ENCODE results near the gene FAM72B.
"Not testable (repeated sequence)": the region's sequence is repeated elsewhere in the genome, so short reads cannot be mapped to it uniquely, and the experiment has no call there.

The FAM72B gene

DNA sequence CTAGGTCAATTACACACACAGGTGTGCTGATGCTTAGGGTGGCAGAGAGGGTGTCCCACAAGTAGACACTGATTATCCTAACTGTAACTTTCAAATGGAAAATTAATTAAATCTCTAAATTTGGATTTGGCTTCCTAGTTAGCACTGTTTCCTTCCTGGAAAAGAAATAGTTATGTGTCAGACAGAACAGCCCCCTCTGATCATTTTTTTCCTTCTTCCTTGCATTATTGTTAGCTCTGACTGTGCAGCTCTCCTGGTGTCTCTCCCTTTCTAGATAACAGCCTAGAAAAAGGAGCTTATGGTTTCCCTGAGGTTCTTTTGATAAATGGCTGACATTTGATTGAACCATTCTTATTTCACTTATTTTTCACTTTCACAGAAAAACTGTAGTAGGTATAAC, 31.4 kb downstream of the FAM72B start:
- not testable (repeated sequence) for DNase-seq (ENCODE audit: low read depth in 3 of 3)

DNA sequence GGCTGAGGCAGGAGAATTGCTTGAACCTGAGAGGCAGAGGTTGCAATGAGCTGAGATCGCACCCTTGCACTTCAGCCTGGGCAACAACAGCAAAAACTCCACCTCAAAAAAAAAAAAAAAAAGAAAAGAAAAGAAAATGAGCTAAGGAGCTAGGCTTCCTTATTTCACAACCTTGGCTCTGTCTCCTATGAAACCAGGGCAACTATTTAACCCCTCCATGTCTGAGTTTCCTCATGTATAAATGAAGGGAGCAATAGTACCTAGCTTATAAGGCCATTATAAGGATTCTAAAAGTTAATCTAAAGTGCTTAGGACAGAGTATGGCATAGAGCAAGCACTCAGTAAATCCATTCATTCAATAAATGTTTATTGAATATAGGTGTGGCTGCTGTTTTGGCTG, 32.8 kb downstream of the FAM72B start:
- not testable (repeated sequence) for DNase-seq (ENCODE audit: low read depth in 3 of 3)

GRCh38 chr1:121148489-121149190, 35.5 kb downstream of the FAM72B start:
- not testable (repeated sequence) for DNase-seq (ENCODE audit: low read depth in 3 of 3)

DNA sequence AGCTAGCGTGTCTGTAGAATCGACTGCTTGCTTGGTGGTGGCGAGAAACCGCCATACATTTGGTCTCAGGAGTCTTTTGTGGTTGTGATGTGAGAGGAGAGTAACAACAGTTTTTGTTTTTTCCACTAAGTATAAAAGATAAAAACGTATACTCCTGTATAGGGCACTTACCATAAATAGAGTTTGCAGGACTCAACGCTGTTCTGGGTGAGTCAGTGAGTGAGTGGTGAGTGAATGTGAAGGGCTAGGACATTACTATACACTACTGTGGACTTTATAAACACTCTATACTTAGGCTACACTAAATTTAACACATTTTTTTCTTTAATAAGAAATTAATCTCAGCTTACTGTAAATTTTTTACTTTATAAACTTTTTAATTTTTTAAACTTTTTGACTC, 43.7 kb downstream of the FAM72B start:
- not testable (repeated sequence) for DNase-seq (ENCODE audit: low read depth in 3 of 3)

DNA sequence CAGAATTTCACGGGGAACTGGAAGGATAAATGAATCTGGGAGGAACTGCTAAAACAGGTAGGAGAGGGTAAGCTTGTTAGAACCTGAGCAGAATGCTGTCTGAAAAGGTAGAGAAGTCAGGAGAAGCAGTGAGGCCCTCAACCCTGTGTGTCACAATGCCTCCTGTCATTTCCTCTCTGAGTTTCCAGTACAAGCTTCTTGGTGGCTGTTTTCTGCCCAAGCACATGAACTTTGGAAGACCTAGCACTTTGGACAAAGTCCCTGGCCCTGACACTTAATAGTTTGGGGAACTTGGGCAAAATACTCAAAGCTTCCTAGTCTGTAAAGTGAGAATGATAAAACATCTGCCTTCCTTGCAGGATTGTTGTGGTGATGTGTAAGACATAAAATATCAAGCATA, 52.6 kb downstream of the FAM72B start:
- not testable (repeated sequence) for DNase-seq (ENCODE audit: low read depth in 3 of 3)

DNA sequence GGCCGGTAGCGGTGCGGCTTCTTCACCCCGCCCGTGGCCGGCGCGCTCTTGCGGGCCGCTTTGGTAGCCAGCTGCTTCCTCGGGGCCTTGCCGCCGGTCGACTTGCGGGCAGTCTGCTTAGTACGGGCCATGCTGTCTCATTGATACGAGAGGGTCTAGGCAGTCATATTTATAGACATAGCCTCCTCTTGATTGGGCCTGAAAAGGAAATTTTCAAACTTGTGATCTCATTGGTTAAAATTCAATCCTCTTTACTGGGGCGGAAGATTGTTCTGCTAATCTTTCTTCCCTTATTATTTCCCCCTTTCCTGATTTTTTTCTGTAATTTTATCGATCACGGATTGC, 65.7 kb downstream of the FAM72B start:
- not testable (repeated sequence) for DNase-seq (ENCODE audit: low read depth in 3 of 3)
